Neural cell (in vitro differentiated cells): ENCODE data around the gene CDC5L. TPM values are rescaled to one million over a fixed set of nuclear protein-coding genes. Genes with fewer than 3 reads are reported as not detected.

Experiments
- H2AFZ ChIP-seq: fragments of 200-600, 300-800 bp; sonication (generic), shearing (Covaris generic); 2 replicates; pipeline ENCODE4 v1.6.0; 2014; ENCODE audit warnings: low read depth, mild to moderate bottlenecking, antibody characterized with exemption, low read length, moderate library complexity
- H3F3A ChIP-seq: fragments of 200-600 bp; shearing (Covaris generic); 2 replicates; pipeline ENCODE4 v1.6.1; 2016; ENCODE audit warnings: mild to moderate bottlenecking, moderate library complexity, mixed read lengths, antibody characterized with exemption, low read length; ENCODE audit not compliant: insufficient read depth, poor library complexity, severe bottlenecking
- H3K27ac ChIP-seq: fragments of 200-600, 300-800 bp; sonication (generic), shearing (Covaris generic); 2 replicates; pipeline ENCODE4 v1.5.1; 2014; ENCODE audit warnings: mild to moderate bottlenecking, low read length, moderate library complexity
- H3K27me3 ChIP-seq: fragments of 300-800, 200-600 bp; sonication (generic), shearing (Covaris generic); 2 replicates; pipeline ENCODE4 v1.6.0; 2014; ENCODE audit warnings: mild to moderate bottlenecking, low read depth, low read length, moderate library complexity; ENCODE audit not compliant: insufficient read depth
- H3K36me3 ChIP-seq: fragments of 300-800, 200-600 bp; sonication (generic), shearing (Covaris generic); 2 replicates; pipeline ENCODE4 v1.5.1; 2014; ENCODE audit warnings: mild to moderate bottlenecking, antibody characterized with exemption, low read length, moderate library complexity; ENCODE audit not compliant: insufficient read depth
- H3K4me2 ChIP-seq: fragments of 300-800, 200-600 bp; sonication (generic), shearing (Covaris generic); 2 replicates; pipeline ENCODE4 v1.6.0; 2014; ENCODE audit warnings: mild to moderate bottlenecking, low read length
- H3K4me3 ChIP-seq: fragments of 300-800, 200-600 bp; sonication (generic), shearing (Covaris generic); 2 replicates; pipeline ENCODE4 v1.5.1; 2014; ENCODE audit warnings: mild to moderate bottlenecking, low read length, moderate library complexity
- H3K79me2 ChIP-seq: fragments of 200-600 bp; shearing (Covaris generic); replicated peaks from 2 replicates; pipeline ENCODE4 v1.6.0; 2014; ENCODE audit warnings: mild to moderate bottlenecking, low read length, moderate library complexity; ENCODE audit not compliant: insufficient read depth
- H3K9ac ChIP-seq: fragments of 300-800, 200-600 bp; sonication (generic), shearing (Covaris generic); 2 replicates; pipeline ENCODE4 v1.6.1; 2016; ENCODE audit warnings: mild to moderate bottlenecking, low read length, mixed read lengths
- H3K9me2 ChIP-seq: fragments of 200-600 bp; shearing (Covaris generic); 2 replicates; pipeline ENCODE4 v1.6.1; 2016; ENCODE audit warnings: mild to moderate bottlenecking, low read length, mixed read lengths; ENCODE audit not compliant: insufficient read depth
- H3K9me3 ChIP-seq: fragments of 200-600, 300-800 bp; sonication (generic), shearing (Covaris generic); 2 replicates; pipeline ENCODE4 v1.6.1; 2016; ENCODE audit warnings: mild to moderate bottlenecking, mixed run types, low read length, moderate library complexity, mixed read lengths
- H4K20me1 ChIP-seq: fragments of 200-600 bp; shearing (Covaris generic); 2 replicates; pipeline ENCODE4 v1.6.1; 2016; ENCODE audit warnings: mild to moderate bottlenecking, mixed run types; ENCODE audit not compliant: insufficient read depth
- EP300 ChIP-seq: fragments of 450-650 bp; conservative IDR thresholded peaks from 2 replicates; pipeline ENCODE4 v1.6.1; 2014; ENCODE audit warnings: antibody characterized with exemption, mild to moderate bottlenecking, moderate library complexity; ENCODE audit not compliant: poor library complexity, severe bottlenecking
- EZH2 ChIP-seq: fragments of 200-600, 300-800 bp; shearing (Covaris generic), sonication (generic); IDR thresholded peaks from 2 replicates; pipeline ENCODE4 v1.6.1; 2014; ENCODE audit warnings: antibody characterized with exemption, low read length, borderline replicate concordance, mild to moderate bottlenecking; ENCODE audit not compliant: insufficient read depth, poor library complexity, severe bottlenecking
- MXI1 ChIP-seq: fragments of 450-650 bp; conservative IDR thresholded peaks from 2 replicates; pipeline ENCODE4 v1.6.1; 2014; ENCODE audit warnings: antibody characterized with exemption, mild to moderate bottlenecking; ENCODE audit not compliant: poor library complexity, severe bottlenecking
- POLR2AphosphoS5 ChIP-seq: IDR thresholded peaks from 2 replicates; pipeline ENCODE4 v1.6.1; 2012
- RAD21 ChIP-seq: fragments of 450-650 bp; conservative IDR thresholded peaks from 2 replicates; pipeline ENCODE4 v1.6.1; 2014; ENCODE audit warnings: antibody characterized with exemption, mild to moderate bottlenecking, moderate library complexity
- SMC3 ChIP-seq: fragments of 450-650 bp; conservative IDR thresholded peaks from 2 replicates; pipeline ENCODE4 v1.6.1; 2014; ENCODE audit warnings: antibody characterized with exemption, mild to moderate bottlenecking, moderate library complexity; ENCODE audit not compliant: poor library complexity
- TAF1 ChIP-seq: IDR thresholded peaks from 2 replicates; pipeline ENCODE4 v1.6.1; 2012; ENCODE audit warnings: low read depth
- polyA plus RNA-seq: library from polyadenylated mRNA; depleted of rRNA; stranded (reverse); fragments of >200 nt; gene quantifications from 2 replicates; pipeline ENCODE4 v1.2.3, GENCODE V29; 2014
- TF ChIP-seq, protein P1 (sequence below): IDR thresholded peaks from 2 replicates; pipeline ENCODE4 v1.6.1; 2012; ENCODE audit warnings: borderline replicate concordance
- TF ChIP-seq, protein P2 (sequence below): fragments of 450-650 bp; IDR thresholded peaks from 2 replicates; pipeline ENCODE4 v1.5.1; 2014; ENCODE audit warnings: antibody characterized with exemption, mild to moderate bottlenecking, moderate library complexity; ENCODE audit not compliant: poor library complexity, severe bottlenecking

CDC5L gene
- polyA plus RNA-seq, 1 donor from 2014 or later, result 28.9 TPM

- Histone ChIP-seq H3K9ac (peak overlapping the region; percentile 12), H3K36me3 (peaks cover 5% of the 10 kb centered on the region), H3K4me3 (peak overlapping the region; percentile 84), H3K79me2 (peaks cover 26% of the 10 kb centered on the region), H3F3A (no peaks in the 10 kb centered on the region), H3K4me2 (peak overlapping the region; percentile 96), H3K27me3 (no peaks in the 10 kb centered on the region), H4K20me1 (no peaks in the 10 kb centered on the region), H3K9me3 (no peaks in the 10 kb centered on the region), H3K9me2 (peaks cover 3% of the 10 kb centered on the region), H2AFZ (no peak overlapping the region), H3K27ac (no peak overlapping the region)
- no peak for TF ChIP-seq EP300
- no peak for TF ChIP-seq MXI1
- TF ChIP-seq, protein P1, sequence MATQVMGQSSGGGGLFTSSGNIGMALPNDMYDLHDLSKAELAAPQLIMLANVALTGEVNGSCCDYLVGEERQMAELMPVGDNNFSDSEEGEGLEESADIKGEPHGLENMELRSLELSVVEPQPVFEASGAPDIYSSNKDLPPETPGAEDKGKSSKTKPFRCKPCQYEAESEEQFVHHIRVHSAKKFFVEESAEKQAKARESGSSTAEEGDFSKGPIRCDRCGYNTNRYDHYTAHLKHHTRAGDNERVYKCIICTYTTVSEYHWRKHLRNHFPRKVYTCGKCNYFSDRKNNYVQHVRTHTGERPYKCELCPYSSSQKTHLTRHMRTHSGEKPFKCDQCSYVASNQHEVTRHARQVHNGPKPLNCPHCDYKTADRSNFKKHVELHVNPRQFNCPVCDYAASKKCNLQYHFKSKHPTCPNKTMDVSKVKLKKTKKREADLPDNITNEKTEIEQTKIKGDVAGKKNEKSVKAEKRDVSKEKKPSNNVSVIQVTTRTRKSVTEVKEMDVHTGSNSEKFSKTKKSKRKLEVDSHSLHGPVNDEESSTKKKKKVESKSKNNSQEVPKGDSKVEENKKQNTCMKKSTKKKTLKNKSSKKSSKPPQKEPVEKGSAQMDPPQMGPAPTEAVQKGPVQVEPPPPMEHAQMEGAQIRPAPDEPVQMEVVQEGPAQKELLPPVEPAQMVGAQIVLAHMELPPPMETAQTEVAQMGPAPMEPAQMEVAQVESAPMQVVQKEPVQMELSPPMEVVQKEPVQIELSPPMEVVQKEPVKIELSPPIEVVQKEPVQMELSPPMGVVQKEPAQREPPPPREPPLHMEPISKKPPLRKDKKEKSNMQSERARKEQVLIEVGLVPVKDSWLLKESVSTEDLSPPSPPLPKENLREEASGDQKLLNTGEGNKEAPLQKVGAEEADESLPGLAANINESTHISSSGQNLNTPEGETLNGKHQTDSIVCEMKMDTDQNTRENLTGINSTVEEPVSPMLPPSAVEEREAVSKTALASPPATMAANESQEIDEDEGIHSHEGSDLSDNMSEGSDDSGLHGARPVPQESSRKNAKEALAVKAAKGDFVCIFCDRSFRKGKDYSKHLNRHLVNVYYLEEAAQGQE, result no peak
- TF ChIP-seq RAD21, result no peak
- TF ChIP-seq POLR2AphosphoS5, result no peak
- TF ChIP-seq, protein P2, sequence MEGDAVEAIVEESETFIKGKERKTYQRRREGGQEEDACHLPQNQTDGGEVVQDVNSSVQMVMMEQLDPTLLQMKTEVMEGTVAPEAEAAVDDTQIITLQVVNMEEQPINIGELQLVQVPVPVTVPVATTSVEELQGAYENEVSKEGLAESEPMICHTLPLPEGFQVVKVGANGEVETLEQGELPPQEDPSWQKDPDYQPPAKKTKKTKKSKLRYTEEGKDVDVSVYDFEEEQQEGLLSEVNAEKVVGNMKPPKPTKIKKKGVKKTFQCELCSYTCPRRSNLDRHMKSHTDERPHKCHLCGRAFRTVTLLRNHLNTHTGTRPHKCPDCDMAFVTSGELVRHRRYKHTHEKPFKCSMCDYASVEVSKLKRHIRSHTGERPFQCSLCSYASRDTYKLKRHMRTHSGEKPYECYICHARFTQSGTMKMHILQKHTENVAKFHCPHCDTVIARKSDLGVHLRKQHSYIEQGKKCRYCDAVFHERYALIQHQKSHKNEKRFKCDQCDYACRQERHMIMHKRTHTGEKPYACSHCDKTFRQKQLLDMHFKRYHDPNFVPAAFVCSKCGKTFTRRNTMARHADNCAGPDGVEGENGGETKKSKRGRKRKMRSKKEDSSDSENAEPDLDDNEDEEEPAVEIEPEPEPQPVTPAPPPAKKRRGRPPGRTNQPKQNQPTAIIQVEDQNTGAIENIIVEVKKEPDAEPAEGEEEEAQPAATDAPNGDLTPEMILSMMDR, result no peak
- no peak for TF ChIP-seq TAF1
- no peak for TF ChIP-seq EZH2
- TF ChIP-seq SMC3, result no peak
These were observed 1.4 kb downstream of the CDC5L start for GRCh38 chr6:44388887-44389286.

- Histone ChIP-seq H3K4me2 (peak overlapping the region; percentile 30), H4K20me1 (no peaks in the 10 kb centered on the region)
These were observed 2.7 kb downstream of the CDC5L start for GRCh38 chr6:44390158-44390683.

More at GRCh38 chr6:44390158-44390683, 2.7 kb downstream of the CDC5L start:
- H3K27ac ChIP-seq, result no peak overlapping the region
- H3K9ac ChIP-seq, result no peak overlapping the region
- H3K79me2 ChIP-seq, result peaks cover 26% of the 10 kb centered on the region
- no peak overlapping the region for H2AFZ ChIP-seq
- H3F3A ChIP-seq, result no peaks in the 10 kb centered on the region
- H3K36me3 ChIP-seq, result peaks cover 8% of the 10 kb centered on the region
- TF ChIP-seq SMC3 (no peak), EZH2 (no peak), MXI1 (no peak), TAF1 (no peak)
- TF ChIP-seq, protein P2, result no peak
- TF ChIP-seq, protein P1, result no peak
- peaks cover 3% of the 10 kb centered on the region for H3K9me2 ChIP-seq
- no peaks in the 10 kb centered on the region for H3K9me3 ChIP-seq
- H3K27me3 ChIP-seq, result no peaks in the 10 kb centered on the region
- peak overlapping the region; percentile 84 for H3K4me3 ChIP-seq
